Hematopoietic multipotent progenitor cell treated with erythropoietin and hydrocortisone succinate and interleukin-3 and kit ligand, for 6 days (in vitro differentiated cells): ENCODE measurements around the gene PCSK1N.
"Not testable (repeated sequence)": the region's sequence is repeated elsewhere in the genome, so short reads cannot be mapped to it uniquely, and the experiment has no call there.

Experiments
- DNase-seq: peaks from one replicate; pipeline ENCODE4 v3.0.0-alpha.2; 2015

Gene PCSK1N

GRCh38 chrX:48819394-48819793 is 16.0 kb downstream of the PCSK1N start:
- DNase-seq, result not testable (repeated sequence)

- no peak for DNase-seq
Observed at GRCh38 chrX:48818866-48819265, 16.5 kb downstream of the PCSK1N start.

- DNase-seq, result no peak
Observed at GRCh38 chrX:48818098-48818497, 17.3 kb downstream of the PCSK1N start.

- DNase-seq, result no peak
Observed at GRCh38 chrX:48816014-48816810, 19.2 kb downstream of the PCSK1N start.

GRCh38 chrX:48815266-48815665 is 20.1 kb downstream of the PCSK1N start:
- no peak for DNase-seq

- DNase-seq, result no peak
Observed at GRCh38 chrX:48814722-48815121, 20.7 kb downstream of the PCSK1N start.

GRCh38 chrX:48813644-48814043 is 21.8 kb downstream of the PCSK1N start:
- no peak for DNase-seq

GRCh38 chrX:48806081-48806480 is 29.3 kb downstream of the PCSK1N start:
- no peak for DNase-seq

- no peak for DNase-seq
Observed at GRCh38 chrX:48802905-48803200, 32.6 kb downstream of the PCSK1N start.

- DNase-seq, result peak; percentile 90
Observed at GRCh38 chrX:48802089-48802904, 33.1 kb downstream of the PCSK1N start.

GRCh38 chrX:48801280-48802088 is 33.9 kb downstream of the PCSK1N start, which contains the start of gene HDAC6:
Gene HDAC6 (plus strand): TSS chrX:48802067. CDS start chrX:48802693, 626 bp downstream.
- peak; percentile 98 for DNase-seq

GRCh38 chrX:48800574-48801279 is 34.7 kb downstream of the PCSK1N start:
- DNase-seq, result peak; percentile 92

GRCh38 chrX:48798318-48798717 is 37.1 kb downstream of the PCSK1N start:
- DNase-seq, result no peak

GRCh38 chrX:48794911-48795515 is 40.4 kb downstream of the PCSK1N start:
- DNase-seq, result peak; percentile 54

- DNase-seq, result peak; percentile 79
Observed at GRCh38 chrX:48794340-48794910, 41.0 kb downstream of the PCSK1N start.

GRCh38 chrX:48793935-48794334 is 41.5 kb downstream of the PCSK1N start:
- DNase-seq, result no peak

- DNase-seq, result no peak
Observed at GRCh38 chrX:48792219-48792618, 43.2 kb downstream of the PCSK1N start.

GRCh38 chrX:48791063-48791820 is 44.2 kb downstream of the PCSK1N start:
- DNase-seq, result no peak

- DNase-seq, result no peak
Observed at GRCh38 chrX:48790477-48790876, 44.9 kb downstream of the PCSK1N start.

GRCh38 chrX:48789366-48790220 is 45.8 kb downstream of the PCSK1N start:
- DNase-seq, result peak; percentile 74
